Thoracic aorta (tissue), 2 donors: Measurements from ENCODE around the gene CHRD. TPM values are rescaled to one million over a fixed set of nuclear protein-coding genes. Genes with fewer than 3 reads are reported as not detected.

Experiments
- ATAC-seq: fragments of 150-250 bp; one replicate; pipeline ENCODE4 v1.8.0; 2017; ENCODE audit warnings: low read depth; ENCODE audit not compliant: insufficient number of reproducible peaks, low FRiP score
- DNase-seq: peaks from one replicate; pipeline ENCODE4 v3.0.0-alpha.2; 2020; ENCODE audit warnings: low spot score
- H3K27ac ChIP-seq, 2 donors: fragments of 200-600 bp; sonication (generic); 1 replicate in 1 of 2; 2 replicates in 1 of 2; pipeline ENCODE4 v1.5.1; 2016; ENCODE audit warnings: mild to moderate bottlenecking in 2 of 2, moderate library complexity in 2 of 2
- H3K27me3 ChIP-seq: fragments of 200-600 bp; sonication (generic); replicated peaks from 2 replicates; pipeline ENCODE4 v1.6.0; 2016; ENCODE audit warnings: mild to moderate bottlenecking; ENCODE audit not compliant: insufficient read depth
- H3K36me3 ChIP-seq: fragments of 200-600 bp; sonication (generic); one replicate; pipeline ENCODE4 v1.5.1; 2016
- H3K4me1 ChIP-seq, 2 donors: fragments of 200-600 bp; sonication (generic); 1 replicate in 1 of 2; 2 replicates in 1 of 2; pipeline versions ENCODE4 v1.5.1 to v1.6.0; 2016; ENCODE audit warnings: low read depth in 2 of 2, mild to moderate bottlenecking in 1 of 2; ENCODE audit not compliant: control insufficient read depth in 1 of 2
- H3K4me3 ChIP-seq: fragments of 200-600 bp; sonication (generic); 2 replicates; pipeline ENCODE4 v1.5.1; 2016; ENCODE audit warnings: mild to moderate bottlenecking
- H3K9me3 ChIP-seq: fragments of 200-600 bp; sonication (generic); 2 replicates; pipeline ENCODE4 v1.5.1; 2016
- total RNA-seq, 2 donors: library from RNA; depleted of rRNA; stranded (reverse); fragments of >200 nt; gene quantifications; one replicate each; pipeline versions ENCODE4 v1.1.0 to v1.2.3, GENCODE V29; 2016
- TF ChIP-seq, protein P1 (sequence below): fragments of 200-600 bp; sonication (generic); IDR thresholded peaks from one replicate; pipeline ENCODE4 v1.5.1; 2019; ENCODE audit warnings: antibody characterized with exemption

The CHRD gene
- total RNA-seq, 2 donors from 2014 or later: 19.5 to 21.7 TPM

DNA sequence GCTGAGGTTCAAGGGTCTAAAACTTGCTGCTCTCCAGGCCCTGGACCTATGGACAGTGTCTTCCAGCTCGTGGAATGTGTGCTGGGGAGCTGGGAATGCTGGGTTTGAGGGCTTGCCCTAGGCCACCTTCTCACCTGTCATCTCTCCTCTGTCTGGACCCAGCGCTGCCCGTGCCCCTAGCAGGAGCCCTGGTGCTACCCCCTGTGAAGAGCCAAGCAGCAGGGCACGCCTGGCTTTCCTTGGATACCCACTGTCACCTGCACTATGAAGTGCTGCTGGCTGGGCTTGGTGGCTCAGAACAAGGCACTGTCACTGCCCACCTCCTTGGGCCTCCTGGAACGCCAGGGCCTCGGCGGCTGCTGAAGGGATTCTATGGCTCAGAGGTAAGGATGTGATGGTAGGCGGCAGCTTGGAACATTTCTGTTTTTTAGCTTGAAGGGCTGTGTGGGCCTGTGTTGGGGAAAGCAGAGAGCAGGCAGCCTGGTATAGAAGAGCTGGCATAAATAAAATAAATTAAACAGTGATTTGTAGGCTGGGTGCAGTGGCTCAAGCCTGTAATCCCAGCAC is 5.1 kb downstream of the CHRD start:
- Histone ChIP-seq H3K27me3 (no peaks in the 10 kb centered on the region), H3K9me3 (no peaks in the 10 kb centered on the region), H3K36me3 (no peaks in the 10 kb centered on the region), H3K4me1 (peaks cover 4 to 13% of the 10 kb centered on the region in 2 donors), H3K4me3 (no peak overlapping the region), H3K27ac (no peak overlapping the region)
- TF ChIP-seq, protein P1, sequence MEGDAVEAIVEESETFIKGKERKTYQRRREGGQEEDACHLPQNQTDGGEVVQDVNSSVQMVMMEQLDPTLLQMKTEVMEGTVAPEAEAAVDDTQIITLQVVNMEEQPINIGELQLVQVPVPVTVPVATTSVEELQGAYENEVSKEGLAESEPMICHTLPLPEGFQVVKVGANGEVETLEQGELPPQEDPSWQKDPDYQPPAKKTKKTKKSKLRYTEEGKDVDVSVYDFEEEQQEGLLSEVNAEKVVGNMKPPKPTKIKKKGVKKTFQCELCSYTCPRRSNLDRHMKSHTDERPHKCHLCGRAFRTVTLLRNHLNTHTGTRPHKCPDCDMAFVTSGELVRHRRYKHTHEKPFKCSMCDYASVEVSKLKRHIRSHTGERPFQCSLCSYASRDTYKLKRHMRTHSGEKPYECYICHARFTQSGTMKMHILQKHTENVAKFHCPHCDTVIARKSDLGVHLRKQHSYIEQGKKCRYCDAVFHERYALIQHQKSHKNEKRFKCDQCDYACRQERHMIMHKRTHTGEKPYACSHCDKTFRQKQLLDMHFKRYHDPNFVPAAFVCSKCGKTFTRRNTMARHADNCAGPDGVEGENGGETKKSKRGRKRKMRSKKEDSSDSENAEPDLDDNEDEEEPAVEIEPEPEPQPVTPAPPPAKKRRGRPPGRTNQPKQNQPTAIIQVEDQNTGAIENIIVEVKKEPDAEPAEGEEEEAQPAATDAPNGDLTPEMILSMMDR: no peak
- ATAC-seq (no peak), DNase-seq (no peak)

DNA sequence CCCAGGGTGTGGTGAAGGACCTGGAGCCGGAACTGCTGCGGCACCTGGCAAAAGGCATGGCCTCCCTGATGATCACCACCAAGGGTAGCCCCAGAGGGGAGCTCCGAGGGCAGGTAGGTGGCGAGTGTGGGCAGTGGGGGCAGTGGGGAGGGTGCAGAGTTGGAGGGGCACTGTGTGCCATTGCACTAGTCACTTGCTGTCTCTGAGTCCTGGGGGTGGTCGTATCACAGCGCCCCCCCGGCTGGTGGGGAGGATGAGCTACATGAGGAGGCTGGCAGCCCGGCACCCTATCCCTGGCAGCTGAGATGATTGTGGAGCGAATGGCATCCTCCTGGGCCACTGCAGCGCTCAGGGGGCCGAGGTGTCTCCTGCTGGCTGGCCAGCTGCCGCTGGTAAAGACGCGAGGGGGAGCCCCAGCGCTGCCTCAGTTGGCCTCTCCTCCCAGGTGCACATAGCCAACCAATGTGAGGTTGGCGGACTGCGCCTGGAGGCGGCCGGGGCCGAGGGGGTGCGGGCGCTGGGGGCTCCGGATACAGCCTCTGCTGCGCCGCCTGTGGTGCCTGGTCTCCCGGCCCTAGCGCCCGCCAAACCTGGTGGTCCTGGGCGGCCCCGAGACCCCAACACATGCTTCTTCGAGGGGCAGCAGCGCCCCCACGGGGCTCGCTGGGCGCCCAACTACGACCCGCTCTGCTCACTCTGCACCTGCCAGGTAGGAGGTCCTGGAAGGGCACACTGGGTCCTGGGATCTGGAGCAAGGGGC is 6.4 kb downstream of the CHRD start:
- no peak for DNase-seq
- ATAC-seq: no peak
- no peaks in the 10 kb centered on the region for H3K9me3 ChIP-seq
- no peaks in the 10 kb centered on the region for H3K27me3 ChIP-seq
- H3K4me1 ChIP-seq: peaks cover 0 to 5% of the 10 kb centered on the region in 2 donors
- H3K27ac ChIP-seq: no peak overlapping the region
- TF ChIP-seq, protein P1: no peak
- no peak overlapping the region for H3K4me3 ChIP-seq
- H3K36me3 ChIP-seq: no peaks in the 10 kb centered on the region

DNA sequence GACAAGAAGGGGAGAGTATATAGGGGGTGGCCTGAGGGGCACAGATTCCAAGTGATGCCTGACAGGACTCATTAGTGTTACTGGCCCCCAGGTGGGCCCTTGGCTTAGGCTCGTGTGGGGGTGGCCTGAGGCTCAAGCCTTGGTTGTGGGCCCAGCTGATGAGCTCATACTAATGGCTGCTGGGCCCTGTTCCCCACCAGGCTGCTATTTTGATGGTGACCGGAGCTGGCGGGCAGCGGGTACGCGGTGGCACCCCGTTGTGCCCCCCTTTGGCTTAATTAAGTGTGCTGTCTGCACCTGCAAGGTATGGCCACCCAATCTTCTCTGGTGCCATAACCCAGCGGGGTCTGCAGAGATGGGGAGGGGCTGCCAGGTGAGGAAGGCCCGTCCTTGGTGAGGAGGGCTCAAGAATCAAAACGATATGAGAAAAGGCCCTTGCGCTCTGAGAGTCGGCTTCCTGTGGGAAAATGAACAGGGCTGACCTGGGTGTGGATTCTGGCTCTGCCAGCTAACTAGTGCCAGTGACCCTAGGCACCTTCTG is 7.4 kb downstream of the CHRD start:
- H3K4me1 ChIP-seq: no peaks in the 10 kb centered on the region
- no peaks in the 10 kb centered on the region for H3K36me3 ChIP-seq
- H3K27me3 ChIP-seq: no peaks in the 10 kb centered on the region
- H3K9me3 ChIP-seq: no peaks in the 10 kb centered on the region
- TF ChIP-seq, protein P1: no peak
- H3K4me3 ChIP-seq: no peak overlapping the region
- ATAC-seq: no peak
- DNase-seq: no peak
- H3K27ac ChIP-seq: no peak overlapping the region

DNA sequence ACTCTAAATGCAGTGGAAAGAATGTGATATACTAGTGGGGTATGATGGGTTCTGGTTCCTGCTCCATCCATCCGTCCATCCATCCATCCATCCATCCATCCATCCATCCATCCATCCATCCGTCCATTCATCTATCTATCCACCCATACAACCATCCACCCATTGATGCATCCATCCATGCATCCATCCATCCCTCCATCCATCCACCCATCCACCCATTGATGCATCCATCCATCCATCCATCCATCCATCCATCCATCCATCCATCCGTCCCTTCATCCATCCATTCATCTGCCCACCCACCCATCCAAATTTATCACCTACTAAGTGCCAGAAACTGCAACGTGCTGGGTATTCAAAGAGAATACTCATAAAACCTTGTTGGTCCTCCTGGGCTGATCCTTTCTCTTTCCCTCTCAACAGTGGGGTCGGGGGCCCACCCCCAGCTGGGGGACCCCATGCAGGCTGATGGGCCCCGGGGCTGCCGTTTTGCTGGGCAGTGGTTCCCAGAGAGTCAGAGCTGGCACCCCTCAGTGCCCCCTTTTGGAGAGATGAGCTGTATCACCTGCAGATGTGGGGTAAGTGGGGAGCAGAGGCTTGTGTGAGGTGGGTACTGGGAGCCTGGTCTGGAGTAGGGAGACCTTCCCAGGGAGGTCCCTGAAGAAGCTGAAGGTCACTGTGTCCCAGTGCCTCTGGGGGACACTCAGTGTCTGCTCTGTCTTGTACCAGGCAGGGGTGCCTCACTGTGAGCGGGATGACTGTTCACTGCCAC is 8.5 kb downstream of the CHRD start:
- H3K36me3 ChIP-seq: no peaks in the 10 kb centered on the region
- TF ChIP-seq, protein P1: no peak
- H3K27ac ChIP-seq: no peak overlapping the region
- ATAC-seq: no peak
- no peak overlapping the region for H3K4me3 ChIP-seq
- no peak for DNase-seq
- no peaks in the 10 kb centered on the region for H3K9me3 ChIP-seq
- H3K27me3 ChIP-seq: no peaks in the 10 kb centered on the region
- no peaks in the 10 kb centered on the region for H3K4me1 ChIP-seq

DNA sequence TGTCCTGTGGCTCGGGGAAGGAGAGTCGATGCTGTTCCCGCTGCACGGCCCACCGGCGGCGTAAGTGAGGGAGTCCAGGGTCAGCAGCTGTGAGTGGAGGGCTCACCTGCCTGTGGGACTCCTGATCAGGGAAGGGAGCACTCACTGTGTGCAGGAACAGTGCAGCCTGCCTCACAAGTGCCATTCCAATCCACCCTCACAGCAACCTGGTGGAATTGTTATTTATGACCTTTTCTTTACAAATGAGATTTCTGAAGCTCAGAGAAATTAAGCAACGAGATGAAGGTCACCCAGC is 9.0 kb downstream of the CHRD start:
- TF ChIP-seq, protein P1: no peak
- H3K4me3 ChIP-seq: no peak overlapping the region
- H3K4me1 ChIP-seq: no peaks in the 10 kb centered on the region
- ATAC-seq: no peak
- H3K27ac ChIP-seq: no peak overlapping the region
- H3K9me3 ChIP-seq: no peaks in the 10 kb centered on the region
- DNase-seq: no peak
- no peaks in the 10 kb centered on the region for H3K36me3 ChIP-seq
- H3K27me3 ChIP-seq: no peaks in the 10 kb centered on the region
